SIG-M5 treated with dmso at 0.1 percent for 504 hours (cell line): ENCODE results near the gene SHROOM3.

ENCODE experiments used
- DNase-seq: peaks from one replicate; lab custom pipeline; 2025; ENCODE audit not compliant: unreplicated experiment; lab: John Stamatoyannopoulos, UW

SHROOM3 gene

DNA sequence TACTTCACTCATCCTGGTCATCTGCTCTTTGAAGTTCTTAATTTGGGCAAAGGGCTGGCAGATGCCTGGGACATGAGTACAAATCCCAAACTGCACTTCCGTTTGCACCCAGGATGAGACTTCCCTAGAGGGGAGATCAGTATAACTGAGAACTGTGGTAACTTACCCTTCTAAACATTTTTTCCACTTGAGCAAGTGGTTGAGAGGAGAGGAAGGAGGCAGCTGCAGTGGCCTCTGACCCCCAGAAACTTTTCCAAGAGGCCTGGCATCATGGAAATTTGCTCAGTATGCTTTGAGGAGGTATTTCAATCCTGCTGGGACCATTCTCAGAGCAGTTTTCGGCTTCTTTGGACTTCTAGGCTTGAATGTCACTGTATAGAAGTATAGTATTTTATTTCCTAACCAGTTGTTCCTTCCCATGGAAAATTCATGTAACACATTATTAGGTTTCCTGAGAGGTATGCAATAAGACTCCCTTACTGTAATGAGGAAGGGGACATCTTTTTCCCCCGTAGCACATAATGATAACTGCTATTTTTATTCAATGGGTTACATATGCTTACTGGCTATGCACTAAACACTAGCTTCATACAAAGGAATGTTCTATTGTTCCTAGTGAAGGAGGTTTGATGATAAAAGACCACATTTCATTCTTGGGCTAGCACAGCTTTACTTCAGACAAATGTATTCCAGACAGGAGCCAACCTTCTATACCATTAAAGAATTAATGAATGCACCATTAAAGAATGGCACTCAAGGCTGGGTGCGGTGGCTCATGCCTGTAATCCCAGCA lies 129.3 kb downstream of the SHROOM3 start:
- no peak for DNase-seq

DNA sequence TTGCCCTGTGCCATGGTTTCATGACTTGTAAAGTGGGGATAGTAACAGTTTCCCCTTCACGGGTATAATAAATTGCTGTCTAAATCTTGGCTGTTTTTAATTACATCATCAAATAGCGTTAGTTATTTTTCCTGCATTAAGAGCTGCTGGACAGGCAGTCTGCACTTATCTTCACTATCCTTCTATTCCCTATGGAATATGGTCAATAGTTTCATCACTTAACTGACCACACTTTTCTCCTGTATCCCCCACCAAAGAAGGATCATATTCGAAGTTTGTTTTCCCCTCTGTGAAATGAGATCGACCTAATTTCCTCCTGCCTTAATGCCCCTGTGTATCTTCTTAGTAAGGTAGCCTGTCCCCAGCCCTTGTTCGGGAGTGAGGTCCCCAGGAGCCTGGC lies 133.2 kb downstream of the SHROOM3 start:
- DNase-seq: no peak

DNA sequence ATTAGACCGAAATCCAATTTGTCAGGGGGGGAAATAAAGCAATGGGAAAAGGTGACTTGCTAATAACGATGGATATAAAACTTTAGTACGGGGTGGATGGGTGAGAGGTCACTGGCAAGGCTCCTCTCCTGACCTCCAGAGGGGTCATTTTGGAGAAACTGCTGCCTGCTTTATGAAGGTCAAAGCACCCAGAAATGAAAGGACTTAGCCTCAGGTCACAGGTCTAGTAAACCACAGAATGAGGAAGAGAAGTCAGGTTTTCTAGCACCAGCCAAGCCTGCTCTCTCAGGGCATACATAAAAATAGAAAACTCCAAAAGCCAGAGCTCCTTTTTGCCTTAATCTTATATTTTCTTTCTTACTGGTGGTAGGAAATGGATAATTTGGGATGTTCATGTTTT lies 134.2 kb downstream of the SHROOM3 start:
- DNase-seq: no peak

DNA sequence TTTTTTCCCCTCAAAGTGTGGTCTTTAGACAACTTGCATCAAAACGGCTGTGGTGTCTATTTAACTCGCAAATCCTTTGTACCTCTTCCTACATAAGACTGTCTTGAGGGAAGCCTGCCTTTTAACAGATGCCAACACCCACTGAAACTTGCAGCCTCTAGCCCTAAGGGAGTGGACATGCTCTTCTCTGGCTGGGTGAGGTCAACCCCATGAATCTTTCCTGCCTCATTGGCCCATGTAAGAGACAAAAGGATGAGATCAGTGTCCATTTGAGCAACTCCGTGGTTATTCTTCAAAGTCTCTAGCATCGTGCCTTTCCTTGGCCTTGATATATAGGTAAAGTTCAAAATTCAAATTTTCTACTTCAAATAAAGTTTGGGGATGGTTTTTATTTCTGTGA lies 134.7 kb downstream of the SHROOM3 start:
- no peak for DNase-seq

DNA sequence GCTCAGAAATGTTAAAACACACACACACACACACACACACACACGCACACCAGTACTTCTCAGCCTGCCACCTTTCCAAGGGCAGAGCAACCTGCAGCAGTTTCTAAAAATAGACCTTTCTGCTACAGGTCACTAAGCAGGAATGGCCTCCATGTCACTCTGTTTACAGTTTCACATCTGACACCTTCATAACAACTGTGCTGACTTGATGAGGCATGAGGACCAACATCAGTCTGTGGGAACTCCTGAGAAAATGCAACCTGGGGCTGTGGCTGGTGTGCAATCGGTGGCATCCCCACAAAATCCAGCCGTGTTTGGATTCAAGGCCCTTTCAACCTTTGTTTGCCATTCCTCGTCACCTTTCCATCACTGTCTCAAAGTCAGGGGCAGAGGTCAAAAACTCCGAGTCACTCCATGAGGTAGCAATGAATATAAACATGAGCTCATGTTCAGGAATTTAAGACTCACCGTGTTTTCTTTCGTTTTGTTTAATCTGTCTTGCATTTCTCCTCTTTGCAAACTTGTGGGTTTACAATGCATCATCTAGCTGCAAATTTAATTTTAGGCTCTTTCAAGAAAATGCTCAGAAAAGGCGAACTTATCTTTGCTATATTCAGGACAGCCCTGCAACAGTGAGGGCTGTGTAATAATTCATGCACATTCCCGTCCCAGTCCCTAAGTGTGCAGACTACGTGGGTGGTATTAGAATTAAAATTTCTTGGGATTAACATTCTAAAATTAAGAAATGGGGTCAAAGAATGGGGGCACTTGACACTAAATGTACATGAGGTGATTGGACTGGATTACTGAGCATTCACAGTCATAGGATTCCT lies 135.3 kb downstream of the SHROOM3 start:
- DNase-seq: peak; percentile 60

DNA sequence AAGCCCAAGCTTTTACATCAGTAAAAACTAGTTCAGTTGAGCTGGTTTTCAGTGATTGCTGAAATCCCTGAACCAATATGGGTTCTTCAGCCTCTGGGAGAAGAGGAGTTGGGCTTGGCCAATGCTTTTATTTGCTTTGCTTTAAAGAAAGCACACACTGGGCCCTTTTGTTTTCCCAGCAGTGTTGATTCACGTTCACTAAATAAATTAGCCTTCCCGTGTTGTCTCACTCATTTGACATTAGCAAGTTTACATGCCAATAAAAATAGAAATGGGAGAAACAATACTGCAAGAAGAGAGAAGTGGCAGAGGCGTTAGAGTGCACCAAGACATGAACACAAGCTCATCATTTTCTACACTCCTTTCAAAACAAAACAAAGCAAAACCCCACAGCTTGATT lies 136.2 kb downstream of the SHROOM3 start:
- no peak for DNase-seq

DNA sequence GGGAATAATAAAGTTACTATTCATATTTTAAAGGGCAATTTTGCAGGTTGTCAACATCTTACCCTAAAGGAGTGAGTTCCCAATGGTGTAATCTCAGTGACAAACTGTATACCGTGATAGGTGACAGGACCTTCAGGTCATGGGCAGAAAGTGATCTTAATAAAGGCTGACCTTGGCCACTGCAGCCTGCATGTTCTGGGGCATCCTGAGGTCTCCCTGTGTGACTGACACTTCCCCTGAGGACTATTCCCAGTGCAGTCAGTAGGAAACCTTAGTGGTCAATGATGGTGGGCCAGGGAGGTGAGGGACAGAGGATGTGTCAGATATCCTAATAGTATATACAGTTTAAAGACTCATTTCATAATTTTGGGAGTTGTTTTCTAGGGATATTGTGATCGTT lies 137.2 kb downstream of the SHROOM3 start:
- no peak for DNase-seq

DNA sequence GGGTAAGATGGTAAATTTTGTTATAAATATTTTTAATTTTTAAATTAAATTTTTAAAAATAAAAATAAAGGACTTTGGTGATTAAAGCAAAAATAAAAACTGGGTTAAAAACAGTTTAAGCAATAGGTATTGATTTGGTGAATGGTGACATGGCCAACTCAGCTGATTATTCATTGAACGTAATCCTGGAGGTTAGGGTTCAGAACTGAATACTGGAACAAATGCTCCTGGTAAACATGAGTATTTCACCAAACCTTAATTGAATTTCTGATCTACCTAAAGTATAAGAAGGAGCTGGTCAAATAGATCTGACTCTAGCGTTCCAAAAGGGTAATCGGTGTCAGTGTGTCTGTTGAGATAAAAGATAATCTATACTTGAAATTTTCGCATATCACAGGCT lies 141.8 kb downstream of the SHROOM3 start:
- DNase-seq: no peak

DNA sequence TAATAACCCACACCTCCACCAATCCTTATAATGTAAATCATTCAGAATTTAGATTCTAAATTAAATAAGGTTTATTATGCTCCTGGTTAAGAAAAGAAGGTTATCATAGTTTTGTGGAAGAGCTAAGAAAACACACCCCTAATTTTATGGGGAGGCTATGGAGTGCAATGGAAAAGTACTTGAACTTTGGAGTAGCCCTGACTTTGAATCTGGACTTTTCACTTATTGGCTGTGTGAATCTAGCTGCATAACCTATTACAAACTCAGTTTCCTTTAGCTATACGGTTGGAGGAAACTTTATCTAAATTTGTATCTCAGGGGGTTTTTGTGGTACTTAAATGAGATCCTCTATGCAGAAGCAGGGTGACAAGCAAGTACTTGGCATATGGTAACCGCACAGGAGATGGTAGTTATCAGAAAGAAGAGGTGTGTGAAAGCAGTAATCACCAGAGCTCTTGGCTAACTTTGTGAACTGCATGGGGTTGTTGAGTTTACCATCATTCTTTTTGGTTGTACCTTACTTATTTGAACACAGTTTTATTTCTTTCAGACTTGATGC lies 143.1 kb downstream of the SHROOM3 start:
- no peak for DNase-seq

DNA sequence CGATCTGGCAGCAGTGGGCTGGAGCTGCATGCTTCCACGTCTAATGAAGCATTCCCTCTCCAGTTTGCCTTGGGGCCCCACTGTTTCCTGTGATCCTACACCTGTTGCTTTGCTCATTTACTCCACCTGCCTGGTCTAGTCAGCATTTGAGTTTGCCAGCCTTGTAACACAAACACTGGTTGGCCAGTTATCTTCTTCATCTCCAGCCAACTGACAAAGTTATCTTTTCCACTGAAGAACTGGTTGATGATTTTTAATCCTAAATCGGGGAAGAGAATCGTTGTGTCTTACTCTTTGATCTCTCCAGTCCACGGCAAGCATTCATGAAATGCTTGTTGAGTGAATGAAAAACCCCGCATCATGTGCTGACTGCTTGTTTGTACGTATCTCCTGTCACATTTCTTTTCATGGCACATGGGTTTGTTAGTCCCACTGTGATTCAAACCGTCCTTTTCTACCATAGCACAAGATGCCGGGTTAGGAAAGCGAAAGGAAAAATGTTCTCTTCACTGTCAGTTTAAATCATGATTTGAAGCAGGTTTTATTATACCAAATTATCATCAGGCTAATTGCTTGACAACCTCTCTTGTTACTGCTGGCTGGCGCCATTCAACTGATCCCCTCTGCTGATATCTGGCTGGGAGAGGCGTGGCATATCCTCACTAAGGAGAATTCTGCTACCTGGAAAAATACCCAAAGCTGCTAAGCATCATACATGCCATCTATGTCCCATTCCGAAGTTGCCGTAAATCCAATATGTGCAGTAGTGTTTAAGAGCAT lies 144.8 kb downstream of the SHROOM3 start:
- DNase-seq: peak; percentile 25

DNA sequence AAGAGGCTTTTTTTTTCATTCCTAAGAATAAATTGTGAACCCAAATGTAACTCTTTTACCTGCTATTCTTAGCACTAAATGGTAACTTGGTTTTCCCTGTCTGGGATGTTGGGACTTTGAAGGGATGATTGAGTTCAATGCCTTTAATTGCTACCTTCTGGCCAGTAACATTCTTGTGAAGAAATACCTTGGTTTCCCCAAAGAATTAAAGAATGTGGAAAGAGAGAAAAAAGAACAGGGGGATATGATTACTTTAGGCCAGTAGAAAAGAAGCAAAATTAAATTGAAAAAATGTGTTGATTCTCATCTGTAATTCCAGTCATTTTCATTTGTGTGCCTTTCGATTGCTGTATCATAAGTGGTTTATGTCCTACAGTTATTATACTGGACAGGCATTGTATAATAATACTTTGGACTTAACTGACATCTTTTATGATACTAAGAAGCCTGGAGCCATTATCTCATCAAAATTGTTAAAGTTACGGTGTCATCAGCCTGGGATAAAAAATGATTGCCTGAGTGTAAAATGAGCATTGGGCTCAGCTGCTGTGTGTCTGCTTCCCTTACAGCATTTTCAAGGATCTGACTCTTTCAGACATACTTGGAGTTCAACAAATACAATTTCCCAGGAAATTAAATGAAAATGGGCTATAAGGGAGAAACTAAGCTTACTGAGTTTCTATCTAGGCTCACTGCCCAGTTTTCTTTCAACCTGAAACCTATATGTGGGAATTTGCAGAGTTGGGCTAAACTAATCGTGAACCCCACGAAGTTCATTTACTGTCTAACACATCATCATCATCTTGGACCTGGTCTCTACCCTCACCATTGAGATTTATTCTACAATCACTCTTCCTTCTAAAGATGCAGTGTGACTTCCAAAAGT lies 146.3 kb downstream of the SHROOM3 start:
- no peak for DNase-seq

DNA sequence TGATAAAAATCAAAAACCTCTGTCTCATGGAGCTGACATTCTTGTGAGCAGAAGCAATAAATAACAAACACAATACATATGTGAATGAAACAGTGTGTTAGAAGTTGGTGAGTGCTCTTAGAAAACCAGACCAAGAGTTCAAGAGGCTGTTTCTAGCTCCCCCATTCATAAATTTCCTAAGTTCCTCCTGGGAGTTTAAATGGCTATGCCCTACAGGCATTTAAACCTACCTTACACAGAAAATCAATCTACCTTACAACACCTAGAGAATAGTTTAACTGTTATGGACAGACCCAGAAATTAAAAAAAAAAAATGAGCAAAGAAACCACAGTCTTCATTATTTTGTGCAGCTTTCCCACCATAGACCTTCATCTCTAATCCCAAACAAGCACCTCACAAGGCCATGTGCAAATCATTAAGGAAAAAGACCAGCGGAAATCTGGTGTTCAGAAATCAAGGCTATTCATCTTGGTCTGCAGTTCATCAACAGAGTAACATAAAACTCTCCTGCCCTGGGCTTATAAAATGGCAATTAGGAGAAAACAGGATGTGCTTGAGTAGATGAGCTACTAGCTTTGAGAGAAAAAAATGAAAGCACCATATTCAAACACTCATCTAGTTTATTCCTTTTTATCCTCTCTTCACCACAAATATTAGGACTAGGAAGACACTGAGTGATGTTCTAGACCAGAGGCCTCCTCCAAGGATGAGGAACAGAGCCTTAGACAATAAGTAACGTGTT lies 147.2 kb downstream of the SHROOM3 start:
- no peak for DNase-seq

DNA sequence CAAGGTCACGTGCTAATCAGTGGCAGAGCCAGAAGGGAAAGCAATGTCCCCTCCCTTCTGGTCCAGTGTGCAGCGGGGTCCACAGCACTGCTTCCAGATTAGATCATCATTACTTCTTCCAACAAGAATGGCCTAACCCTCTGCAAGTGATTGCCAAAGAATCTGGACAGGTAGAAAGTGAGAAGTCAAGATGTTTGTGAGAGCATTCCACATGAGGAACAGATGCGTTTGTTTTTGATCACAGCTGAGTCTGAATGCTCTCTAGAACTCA lies 147.7 kb downstream of the SHROOM3 start:
- no peak for DNase-seq

DNA sequence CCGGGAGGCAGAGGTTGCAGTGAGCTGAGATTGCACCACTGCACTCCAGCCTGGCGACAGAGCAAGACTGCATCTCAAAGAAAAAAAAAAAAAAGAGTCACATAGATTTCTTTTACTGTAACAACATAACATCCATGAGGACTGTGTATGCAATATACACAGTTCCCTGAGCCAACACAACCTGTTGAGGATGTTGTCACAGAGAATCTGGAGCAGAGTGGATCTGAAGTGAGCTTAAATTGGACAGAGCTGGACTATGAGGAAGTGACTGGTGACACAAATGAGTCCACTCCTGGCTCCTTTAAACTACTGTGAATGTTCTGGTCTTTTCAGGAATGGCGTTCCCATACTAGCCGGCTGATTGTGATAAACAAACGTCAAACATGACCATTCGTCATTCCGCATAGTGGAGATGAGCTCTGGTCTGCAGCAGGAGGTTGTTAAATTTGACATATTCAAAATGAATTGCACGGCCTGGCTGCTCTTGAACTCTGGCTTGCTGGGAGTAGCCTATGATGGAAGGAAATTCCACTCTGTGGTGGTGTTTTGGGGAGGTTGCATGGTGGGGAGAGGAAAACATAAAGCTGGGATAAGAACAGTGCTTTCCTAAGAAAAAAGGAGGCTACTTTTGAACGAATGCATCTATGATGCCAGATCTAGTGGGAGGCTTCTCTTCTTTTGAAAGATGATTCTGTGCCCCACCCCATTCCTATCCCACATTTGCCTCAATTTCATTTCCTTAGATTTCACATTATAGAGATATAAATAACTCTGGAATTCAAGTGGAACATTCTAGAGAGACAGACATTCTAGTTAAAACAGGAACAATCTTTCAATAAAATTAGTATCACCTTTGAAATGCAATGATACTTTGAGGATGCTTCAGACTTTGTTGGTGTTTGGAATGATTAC lies 149.5 kb downstream of the SHROOM3 start:
- DNase-seq: no peak

DNA sequence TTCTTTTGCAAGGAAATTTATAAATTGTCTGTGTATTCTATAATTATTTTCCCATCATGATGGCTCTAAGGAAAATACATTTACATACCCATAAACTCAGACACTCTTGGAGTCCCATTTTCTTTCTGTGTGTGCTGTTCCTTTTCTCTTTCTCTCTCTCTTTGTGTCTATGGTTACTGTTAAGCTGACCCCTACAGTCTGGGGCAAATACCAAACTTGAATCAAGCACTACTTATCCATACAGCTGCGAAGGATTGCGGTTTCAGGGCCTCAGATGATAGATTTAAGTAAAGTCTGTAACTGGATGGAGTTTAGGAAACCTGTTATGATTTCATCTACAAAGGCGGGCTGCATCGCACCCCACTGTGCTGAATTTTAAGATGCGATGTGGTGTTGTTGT lies 150.2 kb downstream of the SHROOM3 start:
- no peak for DNase-seq

DNA sequence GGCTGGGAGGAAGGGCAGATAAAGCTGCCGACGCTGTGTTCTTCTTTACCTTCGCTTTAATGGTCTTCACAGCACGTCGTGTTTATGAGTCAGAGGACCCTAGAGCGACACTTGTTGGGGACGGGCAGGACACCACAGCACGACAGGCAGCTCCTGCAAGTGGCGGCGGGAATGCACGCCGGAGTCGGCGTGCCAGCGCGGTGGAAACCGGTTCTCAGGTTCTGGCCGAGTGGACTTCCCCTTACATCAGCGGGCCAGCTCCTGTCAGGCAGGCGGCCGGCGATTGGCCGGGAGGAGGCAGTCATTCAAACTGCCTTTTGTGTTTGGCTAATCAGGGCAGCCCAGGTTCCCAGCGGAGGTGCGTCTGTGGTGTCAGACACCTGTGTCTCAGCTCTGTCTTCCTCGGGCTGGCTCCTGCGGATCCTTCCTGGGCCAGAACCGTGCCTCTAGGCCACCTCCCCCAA lies 150.9 kb downstream of the SHROOM3 start:
- peak; percentile 26 for DNase-seq

DNA sequence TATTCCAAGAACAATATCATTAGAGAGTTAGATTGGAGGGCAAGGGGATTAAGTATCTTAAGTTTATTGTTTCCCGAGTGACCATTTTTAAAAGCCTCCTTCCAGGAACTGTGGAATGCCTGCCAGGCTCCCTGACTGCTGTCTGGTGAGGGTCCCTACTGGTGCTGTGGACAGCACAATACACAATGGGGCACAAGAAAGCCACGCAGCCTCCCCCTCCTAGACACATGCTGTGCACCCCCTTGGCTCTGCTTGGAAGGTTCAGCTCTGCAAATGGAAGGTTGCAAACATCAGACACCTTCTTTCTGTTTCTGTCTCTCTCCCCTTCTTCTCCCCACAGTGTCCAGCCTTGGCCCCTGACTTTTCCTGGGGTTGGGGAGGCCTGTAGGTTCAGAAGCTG lies 153.2 kb downstream of the SHROOM3 start:
- no peak for DNase-seq

DNA sequence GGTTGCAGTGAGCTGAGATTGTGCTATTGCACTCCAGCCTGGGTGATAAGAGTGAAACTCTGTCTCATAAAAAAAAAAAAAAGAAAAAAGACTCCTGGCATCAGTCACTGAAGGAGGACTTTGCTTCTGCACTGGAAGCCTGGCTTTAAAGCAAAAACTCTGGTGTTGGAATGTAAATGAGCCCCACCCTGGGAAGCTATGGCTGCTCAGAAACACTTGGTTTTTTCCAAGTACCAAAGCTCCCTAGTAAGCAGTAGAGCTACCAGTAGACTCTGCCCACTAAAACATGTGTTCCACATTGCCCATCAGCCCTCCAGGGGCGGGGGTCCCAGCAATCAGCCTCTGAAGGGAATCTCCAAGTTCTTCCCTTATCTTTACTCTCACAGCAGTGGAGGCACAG lies 154.4 kb downstream of the SHROOM3 start:
- DNase-seq: no peak
